HG03571 (cell line): ENCODE results near the gene NUP58.
A peak's percentile ranks its signal among the peaks of the same experiment; 100 is the strongest.

ENCODE experiments used
- ATAC-seq: cut with Tn5 transposase; IDR thresholded peaks from one replicate; pipeline ENCODE4 v1.9.1; 2021; ENCODE audit not compliant: unreplicated experiment

Gene NUP58

DNA sequence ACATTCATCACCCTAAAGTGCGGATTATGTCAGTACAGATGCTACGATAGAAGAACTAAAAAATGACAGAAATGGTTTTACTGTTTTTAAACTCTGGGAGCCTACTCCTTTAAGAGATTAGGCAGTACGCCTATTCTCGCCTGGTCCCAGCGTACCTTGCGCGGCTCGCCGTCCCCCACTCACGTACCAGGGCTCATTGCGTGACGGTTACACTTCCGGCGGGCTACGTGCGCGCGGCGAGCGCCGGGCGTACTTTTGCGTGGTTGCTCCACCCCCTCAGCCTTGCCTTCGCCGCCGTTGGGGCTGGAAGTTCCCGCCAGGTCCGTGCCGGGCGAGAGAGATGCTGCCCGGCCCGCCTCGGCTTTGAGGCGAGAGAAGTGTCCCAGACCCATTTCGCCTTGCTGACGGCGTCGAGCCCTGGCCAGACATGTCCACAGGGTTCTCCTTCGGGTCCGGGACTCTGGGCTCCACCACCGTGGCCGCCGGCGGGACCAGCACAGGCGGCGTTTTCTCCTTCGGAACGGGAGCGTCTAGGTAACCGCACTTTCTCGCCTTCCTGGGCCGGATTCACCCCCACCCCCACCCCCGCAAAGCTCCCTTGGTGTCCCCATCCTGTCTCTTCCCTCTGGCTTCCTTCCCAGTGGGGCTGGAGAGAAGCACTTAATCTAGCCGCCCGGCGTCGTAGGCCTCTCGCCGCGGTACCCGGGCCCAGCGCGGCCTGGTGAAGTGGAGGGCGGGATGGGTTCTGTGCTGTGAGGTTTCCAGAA, at the start of gene NUP58:
Gene NUP58 (plus strand): TSS at position 279 of the 767 bp plus-strand sequence. CDS start 149 bp downstream, at position 428.
- peak; percentile 98 for ATAC-seq

DNA sequence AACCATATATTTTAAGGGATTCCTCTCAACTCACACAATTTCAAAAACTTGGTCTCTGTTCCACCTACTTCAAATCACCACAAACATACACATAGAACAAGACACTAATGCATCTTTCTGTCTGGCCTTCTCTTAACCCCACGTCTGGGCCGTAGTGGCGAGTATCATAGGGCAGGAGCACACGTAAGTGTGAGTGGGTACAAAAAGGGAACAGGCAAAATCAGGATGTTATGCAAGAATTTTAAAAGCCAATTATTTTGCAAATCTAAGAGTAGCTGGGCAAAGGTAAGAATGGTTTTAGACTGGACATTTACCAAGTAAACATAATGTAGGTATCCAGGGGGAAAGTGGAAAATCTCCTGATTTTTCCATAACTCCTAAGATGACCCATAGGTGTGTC, 49.2 kb upstream of the NUP58 start:
- ATAC-seq, result no peak

DNA sequence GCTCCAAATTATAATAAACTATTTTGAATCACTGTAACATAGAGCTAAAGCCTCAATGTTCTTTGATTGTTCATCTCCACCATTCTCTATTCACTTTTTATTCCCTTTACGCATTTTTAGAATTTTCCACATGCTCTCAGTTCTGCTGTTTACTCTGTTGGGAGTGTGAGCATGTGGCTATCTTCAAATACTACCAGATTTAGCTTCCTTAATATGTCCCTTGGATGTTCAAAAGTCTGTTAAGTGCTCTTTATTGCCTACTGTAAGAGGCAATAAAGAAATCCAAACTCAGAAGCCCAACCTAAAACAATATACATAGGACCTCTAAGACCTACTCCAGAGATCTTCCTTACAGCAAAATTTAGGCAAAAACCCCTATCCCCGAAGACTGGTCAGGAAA, 48.7 kb upstream of the NUP58 start:
- no peak for ATAC-seq

GRCh38 chr13:25253702-25254101, 47.7 kb upstream of the NUP58 start:
- ATAC-seq, result no peak

DNA sequence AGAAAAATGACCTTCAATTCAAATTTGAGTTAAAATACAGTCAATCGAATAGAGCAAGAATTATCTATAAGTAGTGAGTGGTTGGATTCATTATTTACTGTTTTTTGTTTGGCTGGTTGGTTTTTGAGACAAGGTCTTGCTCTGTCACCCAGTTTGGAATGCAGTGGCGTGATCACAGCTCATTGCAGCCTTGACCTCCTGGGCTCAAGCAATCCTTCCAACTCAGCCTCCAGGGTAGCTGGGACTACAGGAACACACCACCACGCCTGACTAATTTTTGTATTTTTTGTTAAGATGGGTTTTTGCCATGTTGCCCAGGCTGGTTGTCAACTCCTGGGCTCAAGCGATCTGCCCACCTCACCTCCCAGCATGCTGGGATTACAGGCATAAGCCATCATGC, 39.2 kb upstream of the NUP58 start:
- ATAC-seq, result no peak

DNA sequence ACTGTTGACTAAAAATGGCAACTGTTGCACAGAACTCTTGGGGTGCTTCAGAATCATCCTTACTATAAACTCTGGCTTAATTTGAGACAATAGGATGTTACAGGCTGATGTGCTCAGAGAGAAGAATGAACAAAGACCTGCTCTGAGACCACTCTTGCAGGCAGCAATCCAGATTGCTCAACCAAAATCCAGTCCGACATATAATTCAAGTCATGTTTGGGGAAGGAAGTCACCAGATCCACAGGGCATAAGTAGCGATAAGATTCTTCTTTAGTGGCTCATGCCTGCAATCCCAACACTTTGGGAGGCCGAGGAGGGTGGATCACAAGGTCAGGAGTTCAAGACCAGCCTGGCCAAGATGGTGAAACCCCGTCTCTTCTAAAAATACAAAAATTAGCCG, 34.7 kb upstream of the NUP58 start:
- ATAC-seq, result no peak

DNA sequence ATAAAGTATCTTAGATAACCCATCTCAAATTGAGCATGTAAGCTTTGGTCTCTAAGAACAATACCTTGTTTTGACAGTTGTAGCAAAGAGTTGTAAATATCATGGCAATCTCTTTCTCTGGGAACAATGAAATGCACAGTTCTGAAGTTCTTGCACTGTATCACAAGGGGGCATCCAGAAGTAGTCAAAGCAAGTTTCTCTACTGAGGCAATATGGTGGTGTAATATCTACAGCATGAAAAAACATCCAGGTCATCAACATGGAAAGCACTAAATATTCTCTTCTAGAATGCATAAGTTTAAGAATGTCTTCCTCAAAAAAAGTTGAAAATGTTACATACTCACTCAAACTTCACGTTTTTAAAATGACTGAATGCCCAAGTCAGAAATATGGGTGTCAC, 33.7 kb upstream of the NUP58 start:
- no peak for ATAC-seq

GRCh38 chr13:25268561-25268960, 32.9 kb upstream of the NUP58 start:
- ATAC-seq, result no peak

DNA sequence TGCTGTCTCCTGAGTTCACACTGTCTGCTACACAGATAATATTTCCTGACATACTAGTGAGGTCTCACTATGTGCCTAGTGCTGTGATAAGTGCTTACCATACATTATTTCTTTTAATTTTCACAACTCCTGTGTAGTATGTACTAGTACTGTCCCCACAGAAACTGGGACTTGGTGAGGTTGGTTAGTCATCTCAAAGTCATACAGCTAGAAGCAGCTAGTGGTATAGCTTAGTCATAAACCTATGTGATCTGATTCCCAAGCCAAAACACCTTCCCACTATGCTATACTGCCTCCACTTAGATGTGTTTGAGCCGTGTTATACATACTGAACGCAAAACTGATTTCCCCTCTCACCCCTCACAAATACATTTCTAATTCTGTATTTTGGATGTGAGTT, 24.7 kb upstream of the NUP58 start:
- ATAC-seq, result no peak

- ATAC-seq, result no peak
Measured at GRCh38 chr13:25280396-25280795, 21.0 kb upstream of the NUP58 start.

- ATAC-seq, result peak; percentile 79
Measured at GRCh38 chr13:25281193-25281934, 20.1 kb upstream of the NUP58 start.

GRCh38 chr13:25281935-25282332, 19.5 kb upstream of the NUP58 start:
- ATAC-seq, result peak; percentile 12

DNA sequence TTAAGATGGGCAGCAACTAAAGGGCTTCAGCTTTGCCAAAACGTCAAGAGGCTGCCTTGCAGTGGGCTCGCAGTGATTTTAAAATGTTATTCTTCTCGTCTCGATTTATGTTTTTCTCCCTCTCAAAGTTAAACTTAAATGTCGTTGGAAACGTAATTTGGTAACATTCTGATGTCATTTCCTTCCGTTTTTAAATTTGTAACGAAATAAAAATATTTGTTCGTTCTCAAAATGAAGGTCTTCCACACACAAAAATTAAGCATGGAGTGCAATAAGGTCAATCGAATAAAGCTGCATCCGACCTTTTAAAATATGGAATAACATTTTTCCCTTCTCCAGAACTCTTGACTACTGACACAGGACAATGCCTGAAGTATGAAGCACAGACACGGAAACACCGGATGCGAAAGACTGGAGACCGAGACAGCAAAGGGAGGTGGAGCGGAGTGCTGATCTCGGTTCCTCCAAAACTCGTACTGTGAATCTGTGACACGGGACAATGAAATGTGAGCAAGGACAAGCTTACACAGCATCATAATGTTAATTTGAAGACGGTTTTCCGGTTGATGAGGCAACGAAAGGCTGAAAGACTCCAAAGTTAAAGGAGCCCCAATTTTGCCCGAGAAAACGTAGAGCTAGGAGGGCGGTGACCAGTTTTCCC, 15.0 kb upstream of the NUP58 start:
- peak; percentile 26 for ATAC-seq

DNA sequence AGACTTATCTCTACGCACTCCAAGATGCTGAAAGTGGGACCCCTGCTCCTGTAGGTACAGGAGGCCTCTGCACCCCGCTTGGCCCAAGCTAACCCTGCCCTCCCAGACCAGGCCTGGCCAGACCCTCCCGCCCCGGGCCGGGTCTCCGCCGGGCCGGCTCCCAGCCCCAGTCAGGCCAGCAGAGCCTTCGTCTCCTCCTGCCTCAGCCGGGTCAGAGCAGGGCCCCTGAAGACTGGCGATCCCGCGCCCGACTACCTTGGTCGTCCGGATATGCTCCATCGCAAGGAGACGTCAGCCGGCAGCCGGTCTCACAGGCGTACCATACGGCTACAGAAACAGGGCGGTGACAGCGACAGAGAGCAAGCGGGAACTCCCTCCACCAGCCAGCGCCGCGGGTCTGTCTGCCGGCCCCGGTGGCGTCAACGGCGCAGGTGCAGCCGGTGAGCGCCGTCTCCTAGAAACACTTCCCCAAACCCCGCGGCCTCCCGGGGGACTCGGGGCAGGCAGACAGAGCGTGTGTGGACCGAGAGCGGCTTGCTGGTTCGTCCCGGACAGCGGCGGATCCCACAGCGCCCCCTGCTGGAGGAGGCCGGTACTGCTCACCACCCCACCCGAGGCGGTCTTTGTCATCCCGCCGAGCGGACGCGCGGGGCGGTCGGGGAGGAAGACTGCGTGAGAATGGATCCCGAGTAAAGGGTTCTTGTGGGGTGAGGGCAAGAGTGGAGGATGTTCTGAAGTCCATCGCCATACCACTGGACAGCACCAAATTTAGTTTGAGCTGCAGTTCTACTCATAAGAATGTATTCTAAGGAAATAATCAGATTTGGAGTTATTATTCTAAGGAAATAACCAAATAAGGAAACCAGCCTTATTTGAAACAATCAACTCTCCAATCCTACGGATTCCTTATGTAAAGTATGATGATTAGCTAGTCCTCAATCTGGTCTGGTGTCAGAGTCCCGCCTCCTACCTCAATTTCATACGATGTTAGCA, 14.2 kb upstream of the NUP58 start, which contains the start of gene MTMR6:
Gene MTMR6 (minus strand): TSS at position 520 of the 993 bp plus-strand sequence. CDS start 241 bp downstream, at position 279.
- peak; percentile 97 for ATAC-seq

DNA sequence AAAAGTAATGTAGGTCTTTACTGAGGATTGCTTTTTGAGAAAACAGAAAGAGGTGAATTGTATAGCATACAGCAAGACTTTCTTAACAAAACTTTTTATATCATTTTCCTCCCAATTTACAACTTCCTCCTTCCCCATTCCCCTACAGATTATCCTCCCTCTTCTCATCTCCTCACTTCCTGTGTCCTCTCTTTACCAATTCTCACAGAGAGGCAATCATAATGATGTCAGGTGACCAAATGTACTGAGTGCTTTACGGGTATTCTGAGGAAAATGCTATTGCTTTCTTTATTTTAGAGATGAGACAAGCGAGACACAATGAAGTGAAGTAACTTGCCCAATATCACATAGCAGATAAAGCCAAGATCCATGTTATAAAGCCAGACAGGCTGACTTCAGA, 12.5 kb upstream of the NUP58 start:
- no peak for ATAC-seq

- ATAC-seq, result no peak
Measured at GRCh38 chr13:25291691-25292090, 9.7 kb upstream of the NUP58 start.

DNA sequence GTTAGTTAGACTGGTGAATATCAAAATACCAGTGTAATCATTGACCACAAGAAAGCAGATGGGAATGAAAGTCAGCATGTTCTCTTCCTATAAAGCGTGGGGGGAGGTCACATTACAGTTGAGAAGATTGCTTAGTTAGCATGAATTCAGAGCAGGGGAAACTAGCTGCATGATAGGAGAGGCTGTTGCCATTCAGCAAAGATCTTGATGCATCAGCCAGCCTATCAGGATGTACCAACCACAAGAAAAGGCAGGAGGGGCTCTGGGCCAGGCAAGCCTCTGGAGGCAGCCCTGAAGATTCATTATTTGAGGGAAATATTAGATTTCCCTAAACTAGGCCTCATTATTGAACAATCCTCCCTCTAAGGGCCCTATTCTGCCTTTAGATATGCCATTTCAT, 9.1 kb upstream of the NUP58 start:
- no peak for ATAC-seq

- ATAC-seq, result no peak
Measured at GRCh38 chr13:25295228-25295627, 6.2 kb upstream of the NUP58 start.

DNA sequence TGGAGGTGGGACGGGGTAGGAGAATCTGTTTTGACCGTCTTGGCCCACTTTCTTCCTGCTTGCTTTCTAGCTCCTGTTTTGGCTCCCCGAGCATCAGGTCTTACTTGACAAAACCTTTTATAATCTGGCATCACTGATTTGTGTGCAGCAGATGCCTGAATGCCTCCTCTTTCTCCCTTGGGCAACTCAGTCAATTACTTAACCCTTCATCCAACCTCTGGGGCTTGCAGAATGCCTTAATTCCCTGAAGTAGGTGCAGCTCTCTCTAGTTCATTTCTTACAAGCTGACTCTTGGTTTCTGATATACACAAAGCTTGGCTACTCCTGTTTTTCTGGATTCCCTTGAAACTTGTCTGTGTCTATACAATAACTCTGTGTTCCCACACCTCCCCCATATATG, 5.7 kb upstream of the NUP58 start:
- no peak for ATAC-seq

- ATAC-seq, result peak; percentile 9
Measured at GRCh38 chr13:25300861-25301346, 521 bp upstream of the NUP58 start.
